Keratinocyte (primary cell): Measurements from ENCODE around the gene MYH9. TPM values are rescaled to one million over a fixed set of nuclear protein-coding genes. Genes with fewer than 3 reads are reported as not detected.
"Not testable (repeated sequence)": the region's sequence is repeated elsewhere in the genome, so short reads cannot be mapped to it uniquely, and the experiment has no call there.

ENCODE experiments used
- DNase-seq: peaks from one replicate; pipeline ENCODE4 v3.0.0-alpha.2; 2011; ENCODE audit warnings: low read depth, missing footprints, low spot score
- FAIRE-seq: peaks from 2 replicates; lab custom pipeline; 2011; peaks lifted over from hg19 to GRCh38; lab: Jason Lieb, UNC
- H2AFZ ChIP-seq: 2 replicates; pipeline ENCODE4 v1.6.0; 2012; ENCODE audit warnings: low read length, control low read depth, inconsistent platforms; ENCODE audit not compliant: control insufficient read depth
- H3K27ac ChIP-seq: 2 replicates; pipeline ENCODE4 v1.5.1; 2011; ENCODE audit warnings: low read length; ENCODE audit not compliant: control insufficient read depth, insufficient read depth
- H3K27me3 ChIP-seq: 3 replicates; pipeline ENCODE4 v1.6.0; 2011; ENCODE audit warnings: low read length; ENCODE audit not compliant: control insufficient read depth, insufficient read depth; ENCODE audit errors: extremely low read depth
- H3K36me3 ChIP-seq, 2 experiments: 2 replicates in 1 of 2; 3 replicates in 1 of 2; pipeline ENCODE4 v1.5.1; 2011; ENCODE audit warnings: low read length in 2 of 2, mild to moderate bottlenecking in 1 of 2; ENCODE audit not compliant: control insufficient read depth in 2 of 2, insufficient read depth in 2 of 2; ENCODE audit errors: extremely low read depth in 1 of 2
- H3K4me1 ChIP-seq: 3 replicates; pipeline ENCODE4 v1.5.1; 2011; ENCODE audit warnings: low read length; ENCODE audit not compliant: control insufficient read depth, insufficient read depth; ENCODE audit errors: extremely low read depth
- H3K4me2 ChIP-seq: 3 replicates; pipeline ENCODE4 v1.6.0; 2011; ENCODE audit warnings: low read depth, low read length; ENCODE audit not compliant: control insufficient read depth, insufficient read depth; ENCODE audit errors: extremely low read depth
- H3K4me3 ChIP-seq, 3 experiments: fragments of 200-600 bp in 1 of 3; sonication (generic) in 1 of 3; 2 replicates in 2 of 3; 3 replicates in 1 of 3; pipeline ENCODE4 v1.5.1; 2011 to 2016; ENCODE audit warnings: low read length in 3 of 3, mild to moderate bottlenecking in 3 of 3, control low read depth in 2 of 3, inconsistent platforms in 1 of 3, low read depth in 1 of 3, mixed read lengths in 1 of 3, mixed run types in 1 of 3, moderate library complexity in 1 of 3; ENCODE audit not compliant: control insufficient read depth in 2 of 3, insufficient read depth in 2 of 3; ENCODE audit errors: extremely low read depth in 1 of 3
- H3K79me2 ChIP-seq: 2 replicates; pipeline ENCODE4 v1.6.0; 2012; ENCODE audit warnings: low read length; ENCODE audit not compliant: control insufficient read depth, insufficient read depth
- H3K9ac ChIP-seq: 3 replicates; pipeline ENCODE4 v1.6.0; 2011; ENCODE audit warnings: low read length; ENCODE audit not compliant: control insufficient read depth, insufficient read depth; ENCODE audit errors: extremely low read depth
- H3K9me1 ChIP-seq: 3 replicates; pipeline ENCODE4 v1.6.0; 2011; ENCODE audit warnings: low read length; ENCODE audit not compliant: control insufficient read depth, insufficient read depth; ENCODE audit errors: extremely low read depth
- H3K9me3 ChIP-seq: 2 replicates; pipeline ENCODE4 v1.5.1; 2012; ENCODE audit warnings: low read depth, low read length; ENCODE audit not compliant: control insufficient read depth
- H4K20me1 ChIP-seq: 3 replicates; pipeline ENCODE4 v1.6.0; 2011; ENCODE audit warnings: low read length; ENCODE audit not compliant: control insufficient read depth, insufficient read depth; ENCODE audit errors: extremely low read depth
- CTCF ChIP-seq, 3 experiments: IDR thresholded peaks in 1 of 3; conservative IDR thresholded peaks in 1 of 3; optimal IDR thresholded peaks in 1 of 3; 2 replicates in 2 of 3; 3 replicates in 1 of 3; pipeline versions ENCODE3 to v1.5.1; 2011; ENCODE audit warnings: low read length in 3 of 3, mild to moderate bottlenecking in 3 of 3, moderate library complexity in 2 of 3, control low read depth in 1 of 3, inconsistent platforms in 1 of 3; ENCODE audit not compliant: insufficient read depth in 2 of 3; ENCODE audit errors: extremely low read depth in 1 of 3
- EZH2 ChIP-seq: IDR thresholded peaks from one replicate; pipeline ENCODE4 v1.6.1; 2012; ENCODE audit warnings: inconsistent platforms, mild to moderate bottlenecking, low read length, moderate library complexity
- dilution Hi-C: fragments of 300-500 bp; cut with MboI; formaldehyde crosslinking; loops from one replicate; pipeline ENCODE4 v1.7.0; 2020; ENCODE audit warnings: low sequenced_read_pairs; ENCODE audit not compliant: extremely low pct_ligation_motif_present
- polyA plus RNA-seq, 5 experiments: library from polyadenylated mRNA; depleted of rRNA in 3 of 5; stranded (reverse) in 3 of 5; stranded (forward) in 1 of 5; unstranded in 1 of 5; fragments of >200 nt; gene quantifications; 1 replicate in 1 of 5; 2 replicates in 3 of 5; 3 replicates in 1 of 5; pipeline versions ENCODE4 v1.2.1 to v1.2.3, GENCODE V29; 2011 to 2012; ENCODE audit warnings: missing spikeins in 2 of 5, low read depth in 1 of 5, low replicate concordance in 1 of 5

Gene MYH9
- polyA plus RNA-seq, 1 donor (not counting 4 experiments of a cell fraction or from before 2014, with no cell fraction given): 351 TPM

GRCh38 chr22:36291831-36292740 is 95.7 kb downstream of the MYH9 start:
- FAIRE-seq (no peak), DNase-seq (no peak)
- no peaks in the 10 kb centered on the region for H3K9me3 ChIP-seq
- H2AFZ ChIP-seq: no peak overlapping the region
- dilution Hi-C loops: no loop called here
- no peaks in the 10 kb centered on the region for H3K4me1 ChIP-seq
- no peaks in the 10 kb centered on the region for H3K9me1 ChIP-seq
- no peak overlapping the region for H3K9ac ChIP-seq
- H3K4me2 ChIP-seq: no peak overlapping the region
- H3K27me3 ChIP-seq: no peaks in the 10 kb centered on the region
- H3K27ac ChIP-seq: no peak overlapping the region
- no peak for TF ChIP-seq EZH2
- no peak for TF ChIP-seq CTCF (optimal IDR thresholded peaks at IDR 0.05 in 1 of 3, IDR thresholded peaks at IDR 0.05 in 1 of 3, conservative IDR thresholded peaks at IDR 0.05 in 1 of 3; ENCODE audit: extremely low read depth in 1 of 3, insufficient read depth in 2 of 3, low read length in 3 of 3)
- H3K4me3 ChIP-seq: no peak overlapping the region
- peaks cover 40% of the 10 kb centered on the region for H3K79me2 ChIP-seq
- peaks cover 70 to 75% of the 10 kb centered on the region in 2 experiments for H3K36me3 ChIP-seq
- peaks cover 50% of the 10 kb centered on the region for H4K20me1 ChIP-seq

- H3K4me1 ChIP-seq, H3K9ac ChIP-seq, FAIRE-seq, H3K9me1 ChIP-seq, H3K4me2 ChIP-seq, H2AFZ ChIP-seq, H3K4me3 ChIP-seq, H3K9me3 ChIP-seq, dilution Hi-C loops, DNase-seq, H3K27me3 ChIP-seq, H3K27ac ChIP-seq: not testable (repeated sequence)
- Histone ChIP-seq H3K79me2 (peaks cover 37% of the 10 kb centered on the region), H4K20me1 (peaks cover 55% of the 10 kb centered on the region), H3K36me3 (peaks cover 72 to 75% of the 10 kb centered on the region in 2 experiments)
Observed at GRCh38 chr22:36290391-36291075, 97.2 kb downstream of the MYH9 start.

GRCh38 chr22:36289948-36290371 is 97.8 kb downstream of the MYH9 start:
- dilution Hi-C loops, H3K27ac ChIP-seq, H3K9me1 ChIP-seq, H2AFZ ChIP-seq, H3K27me3 ChIP-seq, H3K4me1 ChIP-seq, H3K9ac ChIP-seq, DNase-seq, H3K4me3 ChIP-seq, H3K9me3 ChIP-seq, FAIRE-seq, H3K4me2 ChIP-seq: not testable (repeated sequence)
- peaks cover 32% of the 10 kb centered on the region for H3K79me2 ChIP-seq
- peaks cover 49% of the 10 kb centered on the region for H4K20me1 ChIP-seq
- H3K36me3 ChIP-seq: peaks cover 72 to 74% of the 10 kb centered on the region in 2 experiments
